Measurements from ENCODE around the gene SMOC1.

Gene SMOC1

DNA sequence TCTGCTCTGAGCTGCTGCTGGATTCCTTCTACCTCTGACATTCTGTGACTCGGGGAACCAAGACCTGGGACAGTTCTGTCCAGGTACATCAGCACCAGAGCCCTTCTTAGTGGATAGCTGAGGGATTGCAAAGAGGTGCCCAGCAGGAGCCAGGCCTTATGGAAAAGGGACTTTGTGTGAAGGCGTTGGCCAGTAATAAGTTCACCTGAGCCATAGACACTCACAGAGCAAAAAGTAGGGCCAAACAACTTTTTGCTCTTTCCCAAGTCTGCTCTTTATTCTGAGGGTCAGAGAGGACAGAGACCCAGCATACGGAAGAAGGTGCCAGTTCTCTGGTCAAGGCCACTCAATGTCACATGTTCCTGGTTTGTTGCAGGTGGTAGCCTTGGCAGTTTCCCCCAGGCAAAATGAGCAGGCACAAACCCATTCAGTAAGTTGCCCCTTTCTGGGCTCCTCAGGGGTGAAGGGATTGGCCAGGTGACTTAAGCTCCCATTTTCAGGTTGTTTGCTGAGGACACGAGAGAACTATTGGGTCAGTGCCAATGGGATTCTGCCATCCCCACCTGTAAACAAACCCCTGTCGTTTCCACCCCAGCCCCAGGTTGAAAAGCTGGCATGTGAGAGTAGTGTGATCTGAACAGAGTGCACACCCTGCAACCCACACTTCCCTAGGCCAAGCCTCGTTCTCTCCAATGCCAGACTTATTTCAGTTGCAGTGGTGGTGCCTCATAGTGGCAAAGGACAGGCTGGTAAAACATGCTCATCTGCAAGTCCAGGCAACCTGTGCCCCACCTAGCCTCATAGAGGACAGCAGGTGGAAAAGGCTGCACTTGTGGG lies 150.3 kb downstream of the SMOC1 start:
- WGBS (ENCODE audit: extremely low coverage, insufficient coverage, low lambda C conversion rate) = no CpG with 5 or more reads among the region's 6 CpGs
- no peak overlapping the region for H3K4ac ChIP-seq (ENCODE audit: low read depth, low read length)
- H3K79me1 ChIP-seq (ENCODE audit: low read length) = no peaks in the 10 kb centered on the region
- H3K56ac ChIP-seq (ENCODE audit: low read length) = no peak overlapping the region
- no peaks in the 10 kb centered on the region for H3K27me3 ChIP-seq (ENCODE audit: insufficient read depth, low read length, poor library complexity)
- H2BK120ac ChIP-seq (ENCODE audit: low read depth, low read length) = no peak overlapping the region
- no peak overlapping the region for H3K23ac ChIP-seq (ENCODE audit: low read length)
- no peaks in the 10 kb centered on the region for H3K79me2 ChIP-seq (ENCODE audit: control insufficient read depth, insufficient read depth, low read length)
- H3K4me2 ChIP-seq (ENCODE audit: low read length) = no peak overlapping the region
- no peak for DNase-seq
- no peak overlapping the region for H2BK15ac ChIP-seq (replicated peaks; ENCODE audit: low read depth)
- H4K8ac ChIP-seq (ENCODE audit: low read depth, low read length) = no peak overlapping the region
- no peak overlapping the region for H3K9ac ChIP-seq (ENCODE audit: low read length)
- H2BK5ac ChIP-seq (ENCODE audit: low read length) = no peak overlapping the region
- no peak overlapping the region for H4K5ac ChIP-seq (ENCODE audit: low read length)
- peaks cover 6% of the 10 kb centered on the region for H3K4me1 ChIP-seq (ENCODE audit: control insufficient read depth, low read depth, low read length)
- H3K36me3 ChIP-seq (ENCODE audit: control insufficient read depth, insufficient read depth, low read length) = no peaks in the 10 kb centered on the region
- H3K27ac ChIP-seq (ENCODE audit: low read depth, low read length) = no peak overlapping the region
- no peak overlapping the region for H2AK5ac ChIP-seq (ENCODE audit: low read length)
- H3K4me3 ChIP-seq (ENCODE audit: low read length) = no peak overlapping the region
- H3K18ac ChIP-seq (ENCODE audit: low read length) = no peak overlapping the region

DNA sequence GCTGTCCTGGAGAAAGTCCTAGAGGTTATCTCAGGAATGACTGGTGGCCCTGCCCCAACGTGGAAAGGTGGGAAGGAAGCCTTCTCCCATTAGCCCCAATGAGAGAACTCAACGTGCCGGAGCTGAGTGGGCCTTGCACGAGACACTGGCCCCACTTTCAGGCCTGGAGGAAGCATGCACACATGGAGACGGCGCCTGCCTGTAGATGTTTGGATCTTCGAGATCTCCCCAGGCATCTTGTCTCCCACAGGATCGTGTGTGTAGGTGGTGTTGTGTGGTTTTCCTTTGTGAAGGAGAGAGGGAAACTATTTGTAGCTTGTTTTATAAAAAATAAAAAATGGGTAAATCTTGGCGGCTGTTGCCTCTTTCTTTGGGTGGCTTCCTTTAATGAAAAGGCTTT lies 152.8 kb downstream of the SMOC1 start:
- no peaks in the 10 kb centered on the region for H3K36me3 ChIP-seq (ENCODE audit: control insufficient read depth, insufficient read depth, low read length)
- no peak for DNase-seq
- no peaks in the 10 kb centered on the region for H3K79me1 ChIP-seq (ENCODE audit: low read length)
- H3K27me3 ChIP-seq (ENCODE audit: insufficient read depth, low read length, poor library complexity) = no peaks in the 10 kb centered on the region
- no peak overlapping the region for H3K4ac ChIP-seq (ENCODE audit: low read depth, low read length)
- no peak overlapping the region for H2BK120ac ChIP-seq (ENCODE audit: low read depth, low read length)
- no peak overlapping the region for H3K4me2 ChIP-seq (ENCODE audit: low read length)
- H3K56ac ChIP-seq (ENCODE audit: low read length) = no peak overlapping the region
- no peak overlapping the region for H4K8ac ChIP-seq (ENCODE audit: low read depth, low read length)
- no peak overlapping the region for H3K18ac ChIP-seq (ENCODE audit: low read length)
- no peak overlapping the region for H2BK5ac ChIP-seq (ENCODE audit: low read length)
- H4K5ac ChIP-seq (ENCODE audit: low read length) = no peak overlapping the region
- no peak overlapping the region for H2BK15ac ChIP-seq (replicated peaks; ENCODE audit: low read depth)
- no peak overlapping the region for H2AK5ac ChIP-seq (ENCODE audit: low read length)
- no peak overlapping the region for H3K23ac ChIP-seq (ENCODE audit: low read length)
- WGBS (ENCODE audit: extremely low coverage, insufficient coverage, low lambda C conversion rate) = no CpG with 5 or more reads among the region's 9 CpGs
- H3K9ac ChIP-seq (ENCODE audit: low read length) = no peak overlapping the region
- H3K79me2 ChIP-seq (ENCODE audit: control insufficient read depth, insufficient read depth, low read length) = no peaks in the 10 kb centered on the region
- H3K4me1 ChIP-seq (ENCODE audit: control insufficient read depth, low read depth, low read length) = peaks cover 6% of the 10 kb centered on the region
- H3K27ac ChIP-seq (ENCODE audit: low read depth, low read length) = no peak overlapping the region
- no peak overlapping the region for H3K4me3 ChIP-seq (ENCODE audit: low read length)

DNA sequence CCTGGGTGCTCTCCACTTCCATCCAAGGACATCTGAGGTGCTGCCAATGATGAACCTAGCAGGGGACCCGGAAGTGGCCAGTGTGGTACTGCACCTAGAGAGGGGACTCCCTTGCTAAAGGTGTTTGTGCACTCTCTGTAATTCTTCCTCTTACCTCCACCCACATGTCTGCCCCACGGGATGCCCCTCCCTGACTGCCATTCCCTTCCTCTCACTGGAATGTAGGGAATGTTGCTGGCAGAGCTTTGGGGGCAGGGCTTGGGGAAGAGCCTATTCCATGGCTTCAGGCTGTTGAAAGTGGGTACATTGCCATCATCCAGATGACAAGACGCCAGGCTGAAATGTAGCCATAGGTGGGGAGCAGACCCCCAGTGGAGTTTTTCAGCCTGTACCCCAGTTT lies 153.2 kb downstream of the SMOC1 start:
- Histone ChIP-seq H3K56ac (ENCODE audit: low read length) (no peak overlapping the region), H4K8ac (ENCODE audit: low read depth, low read length) (no peak overlapping the region), H3K27me3 (ENCODE audit: insufficient read depth, low read length, poor library complexity) (no peaks in the 10 kb centered on the region), H2AK5ac (ENCODE audit: low read length) (no peak overlapping the region), H3K23ac (ENCODE audit: low read length) (no peak overlapping the region), H3K18ac (ENCODE audit: low read length) (no peak overlapping the region), H4K5ac (ENCODE audit: low read length) (no peak overlapping the region), H3K4ac (ENCODE audit: low read depth, low read length) (no peak overlapping the region), H3K36me3 (ENCODE audit: control insufficient read depth, insufficient read depth, low read length) (no peaks in the 10 kb centered on the region), H3K9ac (ENCODE audit: low read length) (no peak overlapping the region), H3K27ac (ENCODE audit: low read depth, low read length) (no peak overlapping the region), H3K4me2 (ENCODE audit: low read length) (no peak overlapping the region), H3K4me3 (ENCODE audit: low read length) (no peak overlapping the region), H2BK15ac (replicated peaks; ENCODE audit: low read depth) (no peak overlapping the region), H3K4me1 (ENCODE audit: control insufficient read depth, low read depth, low read length) (peaks cover 6% of the 10 kb centered on the region), H3K79me1 (ENCODE audit: low read length) (no peaks in the 10 kb centered on the region), H2BK5ac (ENCODE audit: low read length) (no peak overlapping the region), H2BK120ac (ENCODE audit: low read depth, low read length) (no peak overlapping the region), H3K79me2 (ENCODE audit: control insufficient read depth, insufficient read depth, low read length) (no peaks in the 10 kb centered on the region)
- WGBS (ENCODE audit: extremely low coverage, insufficient coverage, low lambda C conversion rate) = no CpG with 5 or more reads among the region's 3 CpGs
- peak; percentile 79 for DNase-seq

DNA sequence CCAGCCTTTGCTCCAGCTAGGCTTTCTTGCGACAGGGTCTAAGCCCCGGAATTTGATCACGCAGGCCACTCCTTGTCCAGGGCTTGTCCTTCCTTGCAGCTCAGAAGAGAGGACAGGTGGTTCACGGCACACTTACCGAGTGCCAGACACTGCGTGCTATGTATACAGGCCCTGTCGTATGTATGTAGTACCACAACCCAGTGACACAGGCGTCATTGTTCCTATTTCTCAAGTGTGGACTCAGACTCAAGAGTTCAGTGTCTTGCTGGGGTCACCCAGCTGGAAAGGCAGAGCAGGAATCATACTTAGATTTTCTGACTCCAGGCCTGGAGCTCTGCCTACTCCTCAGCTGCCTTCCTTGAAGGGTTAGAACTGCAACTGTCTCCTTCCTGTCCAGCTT lies 153.9 kb downstream of the SMOC1 start:
- Histone ChIP-seq H3K4me1 (ENCODE audit: control insufficient read depth, low read depth, low read length) (peaks cover 6% of the 10 kb centered on the region), H3K36me3 (ENCODE audit: control insufficient read depth, insufficient read depth, low read length) (no peaks in the 10 kb centered on the region), H2AK5ac (ENCODE audit: low read length) (no peak overlapping the region), H3K9ac (ENCODE audit: low read length) (no peak overlapping the region), H2BK120ac (ENCODE audit: low read depth, low read length) (no peak overlapping the region), H3K56ac (ENCODE audit: low read length) (no peak overlapping the region), H3K79me1 (ENCODE audit: low read length) (no peaks in the 10 kb centered on the region), H3K23ac (ENCODE audit: low read length) (no peak overlapping the region), H4K5ac (ENCODE audit: low read length) (no peak overlapping the region), H3K27ac (ENCODE audit: low read depth, low read length) (no peak overlapping the region), H3K4ac (ENCODE audit: low read depth, low read length) (no peak overlapping the region), H3K27me3 (ENCODE audit: insufficient read depth, low read length, poor library complexity) (no peaks in the 10 kb centered on the region), H3K18ac (ENCODE audit: low read length) (no peak overlapping the region), H3K4me2 (ENCODE audit: low read length) (no peak overlapping the region), H2BK5ac (ENCODE audit: low read length) (no peak overlapping the region), H3K79me2 (ENCODE audit: control insufficient read depth, insufficient read depth, low read length) (no peaks in the 10 kb centered on the region), H4K8ac (ENCODE audit: low read depth, low read length) (no peak overlapping the region), H3K4me3 (ENCODE audit: low read length) (no peak overlapping the region), H2BK15ac (replicated peaks; ENCODE audit: low read depth) (no peak overlapping the region)
- WGBS (ENCODE audit: extremely low coverage, insufficient coverage, low lambda C conversion rate) = no CpG with 5 or more reads among the region's 8 CpGs
- no peak for DNase-seq

DNA sequence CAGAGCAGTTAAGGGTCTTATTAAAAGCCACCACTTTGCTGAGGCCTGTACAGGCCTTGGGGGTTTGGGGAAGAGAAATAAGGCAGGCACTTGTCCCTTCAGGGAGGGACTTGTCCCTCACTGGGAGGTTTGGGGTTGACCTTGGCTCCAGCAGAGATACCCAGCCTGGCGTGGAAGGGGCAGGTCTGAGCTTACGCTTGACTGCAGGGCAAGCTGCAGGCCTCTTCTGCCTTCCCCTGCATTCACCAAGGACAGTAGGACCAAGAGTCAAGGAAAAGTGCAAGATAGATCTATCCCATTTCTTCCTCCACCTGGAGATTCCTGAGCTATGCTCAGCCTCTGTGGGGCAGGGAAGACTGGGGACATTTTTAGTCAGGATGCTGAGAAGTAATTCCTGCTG lies 154.3 kb downstream of the SMOC1 start:
- no peak overlapping the region for H4K5ac ChIP-seq (ENCODE audit: low read length)
- H2BK15ac ChIP-seq (replicated peaks; ENCODE audit: low read depth) = no peak overlapping the region
- no peak overlapping the region for H3K18ac ChIP-seq (ENCODE audit: low read length)
- no peak overlapping the region for H2BK5ac ChIP-seq (ENCODE audit: low read length)
- H3K56ac ChIP-seq (ENCODE audit: low read length) = no peak overlapping the region
- no peak overlapping the region for H4K8ac ChIP-seq (ENCODE audit: low read depth, low read length)
- H2AK5ac ChIP-seq (ENCODE audit: low read length) = no peak overlapping the region
- H3K4me1 ChIP-seq (ENCODE audit: control insufficient read depth, low read depth, low read length) = peaks cover 6% of the 10 kb centered on the region
- DNase-seq = no peak
- no CpG with 5 or more reads among the region's 2 CpGs for whole genome bisulfite sequencing (ENCODE audit: extremely low coverage, insufficient coverage, low lambda C conversion rate)
- H2BK120ac ChIP-seq (ENCODE audit: low read depth, low read length) = no peak overlapping the region
- no peaks in the 10 kb centered on the region for H3K36me3 ChIP-seq (ENCODE audit: control insufficient read depth, insufficient read depth, low read length)
- H3K4ac ChIP-seq (ENCODE audit: low read depth, low read length) = no peak overlapping the region
- no peak overlapping the region for H3K4me3 ChIP-seq (ENCODE audit: low read length)
- no peaks in the 10 kb centered on the region for H3K79me2 ChIP-seq (ENCODE audit: control insufficient read depth, insufficient read depth, low read length)
- H3K27me3 ChIP-seq (ENCODE audit: insufficient read depth, low read length, poor library complexity) = no peaks in the 10 kb centered on the region
- no peak overlapping the region for H3K9ac ChIP-seq (ENCODE audit: low read length)
- no peak overlapping the region for H3K4me2 ChIP-seq (ENCODE audit: low read length)
- H3K23ac ChIP-seq (ENCODE audit: low read length) = no peak overlapping the region
- H3K79me1 ChIP-seq (ENCODE audit: low read length) = no peaks in the 10 kb centered on the region
- no peak overlapping the region for H3K27ac ChIP-seq (ENCODE audit: low read depth, low read length)

DNA sequence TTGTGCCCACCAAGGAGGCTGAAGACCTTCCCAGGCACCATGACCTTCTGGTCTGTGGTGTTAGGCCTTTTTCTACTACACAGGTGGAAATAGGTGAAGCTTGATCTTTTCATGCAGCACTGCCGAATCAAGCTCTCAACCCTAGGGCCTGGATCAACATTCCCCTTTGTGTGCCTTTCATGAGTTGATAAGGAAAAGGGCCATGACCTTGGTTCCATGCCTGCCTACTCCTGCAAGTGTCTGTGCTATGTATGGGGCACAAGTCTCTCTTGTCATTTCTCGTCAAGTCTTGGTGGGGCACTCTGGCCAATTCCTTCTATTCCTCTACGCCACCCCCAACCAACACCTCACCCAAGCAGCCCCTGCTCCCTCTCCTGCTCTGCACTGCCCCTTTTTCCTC lies 155.0 kb downstream of the SMOC1 start:
- no peaks in the 10 kb centered on the region for H3K79me2 ChIP-seq (ENCODE audit: control insufficient read depth, insufficient read depth, low read length)
- H2AK5ac ChIP-seq (ENCODE audit: low read length) = no peak overlapping the region
- no peak overlapping the region for H4K8ac ChIP-seq (ENCODE audit: low read depth, low read length)
- H3K9ac ChIP-seq (ENCODE audit: low read length) = no peak overlapping the region
- no peak overlapping the region for H3K4me3 ChIP-seq (ENCODE audit: low read length)
- no CpG with 5 or more reads among the region's 3 CpGs for WGBS (ENCODE audit: extremely low coverage, insufficient coverage, low lambda C conversion rate)
- no peaks in the 10 kb centered on the region for H3K79me1 ChIP-seq (ENCODE audit: low read length)
- peaks cover 6% of the 10 kb centered on the region for H3K4me1 ChIP-seq (ENCODE audit: control insufficient read depth, low read depth, low read length)
- H3K56ac ChIP-seq (ENCODE audit: low read length) = no peak overlapping the region
- no peak overlapping the region for H3K27ac ChIP-seq (ENCODE audit: low read depth, low read length)
- H3K27me3 ChIP-seq (ENCODE audit: insufficient read depth, low read length, poor library complexity) = no peaks in the 10 kb centered on the region
- no peak overlapping the region for H3K23ac ChIP-seq (ENCODE audit: low read length)
- H4K5ac ChIP-seq (ENCODE audit: low read length) = no peak overlapping the region
- H3K4me2 ChIP-seq (ENCODE audit: low read length) = no peak overlapping the region
- H3K18ac ChIP-seq (ENCODE audit: low read length) = no peak overlapping the region
- no peak for DNase-seq
- no peak overlapping the region for H2BK15ac ChIP-seq (replicated peaks; ENCODE audit: low read depth)
- no peak overlapping the region for H2BK5ac ChIP-seq (ENCODE audit: low read length)
- no peak overlapping the region for H2BK120ac ChIP-seq (ENCODE audit: low read depth, low read length)
- H3K4ac ChIP-seq (ENCODE audit: low read depth, low read length) = no peak overlapping the region
- no peaks in the 10 kb centered on the region for H3K36me3 ChIP-seq (ENCODE audit: control insufficient read depth, insufficient read depth, low read length)

Data from mesendoderm (in vitro differentiated cells).